T1000 (cell line): ENCODE results near the gene AATK.

ENCODE experiments used
- DNase-seq: peaks from one replicate; lab custom pipeline; 2025; ENCODE audit warnings: mixed read lengths; lab: John Stamatoyannopoulos, UW

Gene AATK

DNA sequence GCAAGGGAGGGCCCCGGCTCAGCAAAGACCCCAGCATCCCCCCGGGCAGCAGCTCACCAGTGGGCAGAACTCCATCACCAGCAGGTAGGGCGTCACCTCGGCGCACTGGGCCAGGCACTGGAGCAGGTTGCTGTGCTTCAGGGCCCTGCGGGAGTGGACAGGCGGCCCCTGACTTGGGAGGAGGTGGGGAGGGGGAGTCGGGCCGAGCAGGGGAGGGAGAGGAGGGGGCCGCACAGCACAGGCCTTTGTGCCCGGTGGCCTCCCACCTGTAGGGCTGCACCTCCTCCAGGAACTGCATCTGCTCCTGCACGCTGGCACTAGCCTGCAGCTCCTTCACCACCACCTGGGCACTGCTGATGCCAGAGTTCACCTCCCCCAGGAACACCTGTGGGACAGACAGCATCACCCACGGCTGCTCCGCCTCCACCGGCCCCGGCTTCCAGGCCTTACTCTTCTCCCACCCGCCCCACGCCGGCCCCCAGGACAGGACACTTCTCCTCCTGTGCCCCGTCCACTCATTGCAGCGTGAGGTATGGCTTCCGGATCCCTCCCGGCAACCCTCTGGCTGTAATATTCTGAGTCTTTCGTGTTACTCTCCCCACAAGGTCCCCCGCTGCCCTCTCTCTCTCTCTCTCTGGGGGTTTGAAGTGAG, 38.4 kb downstream of the AATK start:
- DNase-seq, result no peak

DNA sequence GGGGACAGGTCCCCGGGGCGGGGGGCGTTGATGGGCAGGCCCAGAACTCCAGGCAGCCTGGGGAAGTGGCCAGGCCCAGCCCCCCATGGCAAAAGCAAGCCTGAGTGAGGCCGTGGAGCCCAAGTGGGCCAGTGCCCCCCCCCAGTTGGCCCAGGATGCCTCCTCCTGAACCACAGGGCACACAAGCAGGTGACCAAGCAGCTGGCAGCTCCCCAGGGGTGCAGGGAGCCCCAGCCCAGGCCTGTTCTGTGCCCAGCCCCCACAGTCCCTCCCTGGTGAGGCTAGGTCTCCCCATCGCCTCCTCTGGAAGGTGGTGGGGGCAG, 38.9 kb downstream of the AATK start:
- no peak for DNase-seq

DNA sequence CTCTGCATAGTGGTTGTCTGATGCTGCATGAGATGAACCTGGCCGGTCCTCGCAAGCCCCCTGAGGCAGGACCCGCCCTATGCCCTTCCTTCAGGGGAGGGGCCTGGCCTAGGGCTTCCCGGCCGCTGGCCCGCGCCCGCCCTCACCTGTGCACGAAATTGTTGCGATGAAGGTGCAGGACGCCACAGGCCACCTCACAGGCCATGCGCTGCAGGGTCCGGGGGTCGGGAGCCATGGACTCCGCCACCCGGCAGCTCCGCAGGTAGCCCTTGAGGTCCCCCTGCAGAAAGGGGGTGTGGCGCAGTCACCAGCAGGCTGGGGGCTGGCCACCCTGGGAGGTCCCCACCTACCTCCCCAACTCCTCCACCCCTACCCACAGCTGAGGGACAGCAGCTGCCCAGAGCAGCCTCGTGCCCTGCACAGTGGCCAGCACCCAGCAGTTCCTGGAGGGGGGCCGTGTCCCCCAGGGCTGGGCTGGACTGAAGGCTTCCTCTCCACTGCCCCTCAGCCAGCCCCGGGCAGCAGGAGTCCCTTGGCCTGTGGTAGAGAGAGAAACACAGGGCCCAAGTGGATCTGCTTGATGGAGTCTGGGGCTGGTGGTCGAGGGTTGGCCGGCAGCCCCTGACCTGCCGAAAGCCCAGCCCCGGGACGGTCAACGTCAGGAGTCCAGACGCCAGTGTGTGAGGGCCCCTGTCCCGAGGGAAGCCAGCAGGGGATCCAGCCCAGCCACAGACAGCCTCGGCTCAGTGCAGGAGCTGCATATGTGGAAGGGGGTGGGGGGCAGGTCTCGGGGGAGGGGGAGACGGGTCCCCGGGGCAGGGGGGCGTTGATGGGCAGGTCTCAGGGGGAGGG, 39.5 kb downstream of the AATK start:
- no peak for DNase-seq

DNA sequence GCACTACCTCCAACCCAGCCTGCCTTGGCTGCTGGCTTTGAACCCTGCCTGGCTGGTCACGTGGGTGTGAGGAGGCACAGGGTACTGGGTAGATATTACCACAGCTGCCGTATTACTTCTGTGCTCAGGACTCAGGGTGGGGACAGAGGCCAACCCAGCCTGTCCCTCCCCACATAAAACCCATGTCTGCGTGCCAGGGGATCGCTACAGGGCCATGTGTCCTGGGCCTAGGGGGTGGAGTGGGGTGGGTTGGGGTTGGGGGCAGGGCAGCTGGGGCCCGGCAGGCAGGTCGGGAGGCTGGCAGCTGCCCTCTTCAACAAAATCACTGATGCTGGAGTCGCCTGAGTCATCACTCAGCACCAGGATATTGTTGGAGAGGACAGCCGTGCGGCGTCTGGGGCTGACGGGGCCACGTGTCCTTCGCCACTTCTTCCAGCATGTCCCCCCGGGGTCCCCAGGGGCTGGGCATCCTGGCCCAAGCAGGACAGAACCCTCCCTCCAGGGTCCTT, 40.4 kb downstream of the AATK start:
- no peak for DNase-seq

DNA sequence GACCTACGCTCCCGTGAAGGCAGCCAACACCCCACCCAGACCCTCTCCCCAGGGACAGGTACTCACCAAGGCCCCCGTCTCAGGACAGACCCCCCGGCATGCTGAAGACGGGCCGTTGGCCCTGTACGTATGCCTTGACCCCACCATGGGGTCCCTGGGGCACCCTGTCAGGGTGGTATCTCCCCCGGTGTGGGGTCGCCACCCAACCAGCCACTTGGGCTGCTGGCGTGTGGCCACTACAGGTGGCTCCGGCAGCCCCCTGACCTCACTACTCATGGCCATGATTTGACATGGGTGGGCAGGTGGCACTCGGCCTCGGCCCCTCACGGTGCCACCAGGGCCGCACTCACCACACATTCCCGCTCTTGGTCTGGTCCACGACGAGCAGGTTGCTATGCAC, 41.6 kb downstream of the AATK start:
- DNase-seq, result no peak

DNA sequence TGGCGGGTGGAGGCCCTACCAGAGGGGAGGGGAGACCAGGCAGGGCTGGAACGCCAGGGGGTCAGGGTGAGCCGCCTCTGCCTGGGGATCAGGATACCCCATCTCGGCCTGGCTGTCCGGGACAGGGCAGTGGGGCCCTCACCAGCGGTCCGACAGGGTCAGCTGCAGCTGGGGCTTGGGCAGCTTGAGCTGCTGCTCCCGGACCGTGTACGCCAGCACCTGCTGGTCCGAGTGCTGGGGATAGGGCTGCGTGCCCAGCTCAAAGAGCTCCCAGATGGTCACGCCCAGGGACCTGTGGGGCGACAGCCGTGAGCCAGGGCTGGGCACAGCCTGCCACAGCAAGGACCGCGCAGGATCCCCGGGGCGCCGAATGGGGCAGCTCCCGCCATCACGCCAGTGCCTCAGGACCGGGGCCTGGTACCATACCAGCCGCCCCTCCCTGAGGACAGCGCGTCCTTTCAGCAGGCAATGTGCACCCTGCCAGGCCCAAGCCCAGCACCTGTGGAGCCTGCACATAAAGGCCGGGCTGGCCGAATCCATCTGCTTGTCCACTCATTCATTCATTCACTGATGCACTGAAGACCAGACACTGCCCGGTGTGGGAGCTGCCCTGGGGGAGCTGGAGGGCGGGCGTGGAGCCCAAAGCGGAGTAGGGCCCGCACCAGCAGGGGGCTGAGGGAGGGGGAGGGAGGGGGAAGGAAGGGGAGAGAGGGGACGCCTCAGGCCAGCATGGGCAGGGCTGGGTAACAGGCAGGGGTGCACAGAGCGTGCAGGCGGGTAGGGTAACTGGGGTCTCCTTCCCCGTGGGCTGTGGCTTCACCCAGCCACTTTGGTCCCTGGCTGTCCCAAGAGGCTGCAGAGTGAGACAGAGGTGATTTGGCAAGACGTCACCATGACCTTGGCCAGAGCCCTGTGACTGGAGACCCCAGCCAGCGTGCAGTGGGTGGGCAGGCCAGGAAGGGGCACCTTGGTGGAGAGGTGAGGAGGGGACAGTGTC, 42.7 kb downstream of the AATK start:
- DNase-seq, result no peak

DNA sequence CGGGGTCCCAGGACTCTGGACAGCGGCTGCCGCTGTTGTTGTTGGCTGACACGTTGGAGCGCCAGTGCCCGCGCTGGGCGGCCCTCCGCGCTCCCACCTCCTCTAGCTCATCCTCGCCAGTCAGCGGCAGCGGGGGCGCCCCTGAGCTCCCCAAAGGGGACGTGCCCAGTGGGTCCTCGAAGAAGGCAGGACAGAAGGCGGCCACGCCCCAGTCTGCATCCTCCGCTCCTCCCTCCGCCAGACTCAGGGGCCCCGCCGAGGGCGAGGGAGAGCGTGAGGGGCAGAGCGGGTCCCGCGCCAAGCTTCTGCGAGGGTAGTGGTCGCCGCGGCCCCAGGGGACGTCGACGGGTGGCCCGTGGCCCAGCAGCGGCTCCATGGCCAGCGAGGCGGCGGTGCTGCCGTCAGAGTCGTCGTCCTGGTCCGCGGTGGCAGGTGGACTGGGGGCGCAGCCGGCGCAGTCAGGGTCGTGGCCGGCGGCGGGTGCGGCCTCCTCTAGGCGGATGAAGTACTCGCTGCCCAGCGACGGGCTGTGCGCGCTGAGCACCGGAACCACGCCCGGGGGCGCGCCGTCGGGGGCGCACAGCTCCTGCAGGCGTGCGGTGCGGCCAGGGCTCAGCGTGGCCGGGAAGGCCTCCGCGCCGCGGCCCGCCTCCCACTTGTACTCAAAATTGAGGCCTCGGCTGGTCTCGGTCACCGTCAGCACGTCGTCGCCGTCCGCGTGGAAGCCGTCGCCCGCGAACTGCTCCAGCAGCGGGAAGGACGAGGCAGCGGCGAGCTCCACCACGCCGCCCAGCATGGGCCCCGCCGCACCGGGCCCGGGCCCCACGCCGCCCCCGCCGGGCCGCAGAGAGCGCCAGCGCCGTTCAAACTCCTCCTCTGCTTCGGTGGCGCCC, 43.9 kb downstream of the AATK start:
- no peak for DNase-seq

DNA sequence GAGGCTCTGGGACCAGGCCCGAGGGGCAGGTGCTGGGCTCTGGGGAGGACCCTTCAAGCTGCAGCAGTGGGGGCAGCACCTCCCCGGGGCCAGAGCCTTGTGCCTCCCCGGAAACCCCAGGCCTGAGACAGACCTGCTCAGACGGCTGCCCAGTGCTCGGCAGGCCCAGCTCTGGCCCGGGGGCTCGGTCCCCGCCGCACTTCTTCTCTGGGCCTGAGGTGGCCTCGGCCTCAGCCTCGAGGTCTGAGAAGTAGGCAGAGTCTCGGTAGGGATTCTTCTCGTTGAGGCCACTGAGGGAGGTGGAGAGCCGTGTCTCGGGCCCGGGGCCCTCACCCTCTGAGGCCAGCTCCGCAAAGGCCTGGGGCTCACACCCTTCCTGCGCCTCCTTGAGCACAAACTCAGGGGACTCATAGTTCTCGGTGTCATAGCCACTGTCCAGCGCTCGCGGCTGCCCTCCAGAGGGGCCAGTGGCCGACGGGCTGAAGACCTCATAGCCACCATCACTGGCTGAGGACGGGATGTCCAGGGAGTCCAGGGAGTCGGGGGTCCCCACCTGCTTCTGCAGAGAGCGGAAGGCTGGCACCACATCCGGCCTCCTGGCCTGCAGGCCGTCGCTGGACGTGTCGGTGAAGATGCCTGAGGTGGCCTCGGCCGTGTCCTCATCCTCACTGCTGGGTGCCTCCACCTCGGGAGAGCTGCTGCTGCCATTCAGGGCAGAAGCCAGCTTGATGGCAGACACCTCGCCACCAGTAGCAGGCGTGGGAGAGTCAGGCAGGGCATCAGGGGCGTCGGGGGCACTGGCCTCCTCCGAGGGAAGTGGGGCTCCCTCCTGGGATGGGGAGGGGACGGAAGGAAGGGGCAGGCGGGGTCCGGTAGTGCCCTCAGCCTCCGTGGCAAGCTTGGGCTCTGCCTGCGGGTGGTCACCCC, 45.1 kb downstream of the AATK start:
- no peak for DNase-seq

DNA sequence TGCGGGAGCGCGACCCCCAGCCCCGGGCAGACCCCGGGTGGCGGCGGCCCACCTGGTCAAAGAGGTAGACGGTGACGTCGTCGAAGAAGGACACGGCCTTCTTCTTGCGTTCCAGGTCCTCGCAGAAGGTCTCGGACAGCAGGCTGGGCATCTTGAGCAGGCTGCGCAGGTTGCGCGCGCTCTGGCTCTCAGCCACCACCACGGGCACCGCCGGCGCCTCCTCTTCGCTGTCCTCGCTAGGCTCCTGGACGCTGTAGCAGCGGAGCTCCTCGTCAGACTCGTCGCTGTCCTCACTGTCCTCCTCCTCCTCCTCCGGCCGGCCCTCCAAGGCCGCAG, 45.9 kb downstream of the AATK start:
- DNase-seq, result no peak

DNA sequence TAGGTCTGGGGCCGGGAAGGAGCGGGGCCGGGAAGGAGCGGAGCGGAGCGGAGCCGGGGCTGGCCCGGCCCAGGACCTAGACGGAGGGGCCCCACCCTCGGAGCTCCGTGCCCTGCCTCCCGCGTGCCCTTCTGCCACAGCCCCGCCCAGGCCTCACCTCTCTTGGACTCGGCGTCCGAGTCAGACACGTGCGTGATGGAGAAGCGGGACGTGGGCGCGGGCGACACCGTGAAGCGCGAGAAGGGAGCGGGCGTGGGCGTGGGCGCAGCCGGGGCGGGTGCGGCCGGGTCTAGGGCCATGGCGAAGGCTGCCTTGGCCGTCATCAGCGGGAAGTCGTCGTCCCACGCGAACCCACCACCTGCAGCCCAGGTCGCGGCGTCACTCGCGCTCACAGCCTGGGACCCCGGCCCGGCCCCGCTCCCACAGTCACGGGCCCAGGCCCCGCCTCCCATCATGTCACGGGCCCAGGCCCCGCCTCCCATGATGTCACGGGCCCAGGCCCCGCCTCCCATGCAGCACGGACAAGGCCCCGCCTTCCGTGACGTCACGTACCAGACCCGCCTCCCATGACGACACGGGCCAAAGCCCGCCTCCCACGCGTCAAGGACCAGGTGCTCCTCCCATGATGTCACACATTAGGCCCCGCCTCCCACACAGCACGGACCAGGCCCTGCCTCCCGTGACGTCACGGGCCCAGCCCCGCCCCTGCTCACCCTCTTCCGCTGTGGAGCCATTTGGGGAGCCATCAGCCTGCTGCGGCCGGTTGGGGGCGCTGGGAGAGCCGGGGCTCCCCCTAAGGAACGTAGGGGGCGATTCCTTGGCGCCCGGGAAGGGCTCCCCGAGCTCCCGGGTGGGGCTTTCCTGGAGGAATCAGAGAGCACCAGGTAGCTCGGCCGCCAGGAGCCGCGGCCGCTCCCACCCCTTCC, 46.5 kb downstream of the AATK start:
- peak; percentile 98 for DNase-seq

DNA sequence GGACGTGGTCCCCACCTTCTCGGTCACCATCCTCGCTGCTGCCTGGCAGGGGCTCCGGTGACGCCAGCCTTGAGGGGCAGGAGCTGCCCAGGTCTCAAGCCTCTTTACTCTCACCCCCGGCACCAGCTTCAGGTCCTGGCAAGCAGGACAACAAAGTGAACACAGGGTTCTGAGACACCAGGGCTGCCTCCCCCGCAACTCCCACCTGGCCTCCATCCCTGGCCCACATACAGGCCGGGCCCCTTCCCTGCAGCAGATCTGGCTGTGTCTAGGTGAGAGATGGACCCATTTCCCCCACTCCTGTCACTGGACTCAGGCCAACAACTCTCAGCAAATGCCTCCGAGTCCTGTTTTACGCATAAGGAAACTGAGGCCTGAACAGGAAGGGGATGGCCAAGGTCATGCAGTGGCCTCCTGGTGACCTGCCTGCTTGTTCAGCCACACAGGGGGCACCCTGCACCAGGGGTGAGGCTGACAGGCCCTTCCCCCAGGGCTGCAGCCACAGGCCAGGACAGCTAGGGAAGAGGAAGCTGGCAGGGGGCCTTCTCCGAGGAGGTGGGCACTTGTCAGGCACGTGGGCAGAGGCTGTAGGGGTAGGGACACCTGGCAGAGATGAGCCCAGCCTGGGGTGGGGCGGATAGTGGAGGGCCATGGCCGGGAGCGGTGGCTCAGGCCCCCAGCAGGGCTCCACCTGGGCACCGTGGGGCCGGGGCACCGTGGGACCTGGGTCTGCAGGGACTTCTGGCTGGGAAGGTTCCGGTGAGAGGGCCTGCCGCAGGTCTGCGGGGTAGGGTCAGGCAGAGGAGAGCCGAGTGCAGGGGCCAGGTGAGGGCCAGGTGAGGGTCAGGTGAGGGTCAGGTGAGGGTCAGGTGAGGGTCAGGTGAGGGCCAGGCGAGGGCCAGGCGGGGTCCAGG, 47.5 kb downstream of the AATK start:
- DNase-seq, result no peak

DNA sequence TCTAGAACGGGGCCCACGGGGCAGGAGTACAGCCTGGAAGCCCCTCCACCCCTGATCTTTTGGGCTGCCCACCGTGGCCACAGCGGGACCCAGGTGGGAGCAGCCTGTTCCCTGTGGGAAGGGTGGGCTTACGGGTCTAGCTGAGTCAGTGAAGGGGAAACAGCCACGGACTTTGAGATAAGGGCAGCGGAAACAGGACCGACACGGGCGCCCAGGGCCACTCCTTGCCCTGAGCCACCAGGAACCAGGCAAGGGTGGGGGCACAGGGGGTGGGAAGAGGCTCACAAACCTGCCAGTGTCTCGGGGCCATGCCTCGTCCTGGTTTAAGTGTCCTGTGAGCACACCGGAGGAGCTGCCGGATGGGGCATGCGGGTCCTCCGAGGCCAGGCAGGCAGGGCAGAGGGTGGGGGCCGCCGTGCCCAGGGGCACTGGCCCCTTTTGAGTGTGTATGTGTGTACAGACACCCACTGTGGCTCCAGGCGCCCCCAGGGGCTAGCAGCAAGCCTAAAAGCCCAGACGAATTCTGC, 48.3 kb downstream of the AATK start:
- DNase-seq, result no peak

DNA sequence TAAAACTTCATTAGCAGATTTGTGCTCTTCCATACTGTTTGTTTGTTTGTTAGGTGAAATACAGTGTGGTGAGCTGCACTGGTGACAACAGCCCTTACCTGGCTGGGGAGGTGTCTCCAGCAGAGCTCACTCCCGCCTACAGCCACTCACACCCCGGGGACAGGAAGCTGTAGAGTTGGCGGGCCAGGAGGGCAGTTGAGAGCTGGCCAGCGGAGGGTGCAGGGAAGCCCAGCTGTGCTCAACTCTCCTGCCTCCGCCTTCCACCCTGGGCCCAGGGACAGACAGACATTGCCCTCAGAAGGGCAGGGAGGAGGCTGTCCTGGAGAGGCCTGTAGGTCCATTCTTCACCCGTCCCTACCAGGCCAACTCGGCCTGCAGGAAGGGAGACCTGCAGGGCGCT, 49.3 kb downstream of the AATK start:
- DNase-seq, result no peak

DNA sequence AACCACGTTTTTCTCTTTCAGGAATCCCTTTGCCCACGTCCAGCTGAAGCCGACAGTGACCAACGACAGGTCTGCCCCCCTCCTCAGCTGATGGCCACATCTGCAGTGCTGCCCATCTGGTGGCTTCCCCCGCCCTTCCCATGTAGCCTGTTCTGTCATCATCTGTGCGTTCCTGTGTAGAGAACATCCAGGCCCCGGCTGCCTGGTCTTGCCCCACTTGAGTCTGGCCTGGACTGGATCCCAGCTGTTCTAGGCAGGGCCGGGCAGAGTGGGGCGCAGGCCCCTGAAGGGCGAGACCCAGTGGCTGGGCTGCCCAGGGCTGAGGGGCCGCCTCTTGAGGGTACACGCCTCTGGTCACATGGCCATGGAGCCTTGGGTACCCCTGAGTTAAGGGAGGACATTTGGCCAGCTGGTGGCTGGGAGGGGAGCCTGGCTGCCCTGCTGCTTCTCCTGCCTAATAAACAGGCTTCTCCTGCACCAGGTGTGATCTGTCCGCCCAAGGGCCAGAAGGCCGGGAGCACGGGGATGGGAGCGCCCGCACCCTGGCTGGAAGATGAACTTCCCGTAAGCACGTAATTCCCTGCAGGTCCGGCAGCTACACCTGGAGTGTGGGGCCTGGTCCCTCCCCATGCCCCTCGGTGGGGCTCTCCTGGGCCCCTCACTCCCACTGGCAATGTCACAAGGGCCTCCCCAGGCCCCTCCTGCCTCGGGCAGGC, 50.1 kb downstream of the AATK start:
- DNase-seq, result no peak

DNA sequence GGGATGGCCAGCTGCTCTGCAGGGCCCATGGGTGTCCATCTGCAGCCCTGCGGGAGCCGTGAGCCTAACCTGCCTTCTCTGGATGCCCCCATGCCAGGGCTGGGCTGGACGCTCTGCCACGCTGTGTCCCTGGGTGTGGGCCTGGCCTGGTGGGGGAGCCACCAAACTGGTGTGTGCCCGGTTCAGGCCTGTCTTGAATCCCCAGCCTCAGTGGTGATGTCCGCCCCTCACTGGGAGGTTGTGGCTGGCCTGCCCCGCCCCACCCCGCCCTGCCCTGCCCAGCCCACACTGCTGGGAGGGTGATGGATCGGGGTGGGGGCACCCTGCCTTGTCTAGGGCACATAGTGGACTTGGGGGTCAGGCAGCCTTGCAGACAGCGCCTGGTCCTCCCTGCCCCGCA, 50.8 kb downstream of the AATK start:
- DNase-seq, result no peak

DNA sequence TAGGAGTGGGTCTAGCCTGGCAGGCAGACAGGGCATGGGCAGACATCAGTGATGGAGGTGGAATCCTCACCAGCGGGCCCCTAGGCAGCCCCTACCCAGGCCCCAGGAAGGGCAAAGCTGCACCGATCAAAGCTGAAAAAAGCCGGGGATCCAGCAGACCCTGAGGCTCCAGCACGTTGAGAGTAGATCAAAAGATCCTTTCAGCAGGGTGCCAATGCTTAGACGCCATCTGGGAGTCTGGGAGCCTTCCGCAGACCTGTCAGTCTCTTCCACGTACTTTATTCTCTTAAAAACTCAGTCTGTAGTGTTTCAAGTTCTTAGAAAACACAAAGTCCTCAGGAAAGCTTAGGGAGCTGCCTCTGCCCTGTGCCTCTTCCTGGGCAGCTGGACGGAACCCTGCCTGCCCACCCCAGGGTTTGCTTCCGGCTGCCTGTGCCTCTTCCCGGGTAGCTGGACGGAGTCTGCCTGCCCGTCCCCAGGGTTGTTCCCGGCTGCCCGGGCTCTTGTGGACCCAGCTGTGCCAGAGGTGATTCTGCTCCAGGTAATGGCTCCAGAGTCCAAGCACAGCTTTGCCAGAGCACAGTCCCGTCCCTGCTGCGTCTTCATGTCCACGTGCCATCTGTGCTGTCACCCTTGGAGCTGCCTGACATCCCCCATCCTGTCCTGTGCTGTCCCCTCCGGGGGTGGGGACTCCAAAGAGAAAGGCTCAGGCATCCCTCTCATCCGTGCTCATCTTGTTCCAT, 51.5 kb downstream of the AATK start:
- DNase-seq, result no peak
